GM23338 (cell line): Measurements from ENCODE around the gene KLC3. TPM values are rescaled to one million over a fixed set of nuclear protein-coding genes. Genes with fewer than 3 reads are reported as not detected.

ENCODE experiments used
- ATAC-seq: fragments of 200-7000 bp; cut with Tn5 transposase; 3 replicates; pipeline ENCODE4 v1.9.1; 2020
- DNase-seq: peaks from one replicate; pipeline ENCODE4 v3.0.0-alpha.2; 2015; ENCODE audit warnings: low spot score
- H2AFZ ChIP-seq: fragments of 200-600 bp; sonication (generic); 2 replicates; pipeline ENCODE4 v1.8.0; 2016; ENCODE audit warnings: antibody characterized with exemption, mild to moderate bottlenecking, moderate library complexity
- H3F3A ChIP-seq: fragments of 200-600 bp; sonication (generic); replicated peaks from 2 replicates; pipeline ENCODE4 v1.8.0; 2017; ENCODE audit warnings: antibody characterized with exemption, mixed run types, low read depth
- H3K27ac ChIP-seq: fragments of 200-600 bp; sonication (generic); 2 replicates; pipeline ENCODE4 v1.6.1; 2016; ENCODE audit warnings: low read depth
- H3K27me3 ChIP-seq: fragments of 200-600 bp; sonication (generic); 2 replicates; pipeline ENCODE4 v1.8.0; 2016; ENCODE audit warnings: mild to moderate bottlenecking, mixed run types, moderate library complexity; ENCODE audit not compliant: insufficient read depth
- H3K36me3 ChIP-seq: fragments of 200-600 bp; sonication (generic); 2 replicates; pipeline ENCODE4 v1.8.0; 2016; ENCODE audit warnings: mild to moderate bottlenecking; ENCODE audit not compliant: insufficient read depth
- H3K4me1 ChIP-seq: fragments of 200-600 bp; sonication (generic); 2 replicates; pipeline ENCODE4 v1.8.0; 2016; ENCODE audit warnings: mild to moderate bottlenecking, moderate library complexity; ENCODE audit not compliant: insufficient read depth
- H3K4me2 ChIP-seq: fragments of 200-600 bp; sonication (generic); 2 replicates; pipeline ENCODE4 v1.7.1; 2017; ENCODE audit warnings: mixed run types
- H3K4me3 ChIP-seq: fragments of 200-600 bp; sonication (generic); 2 replicates; pipeline ENCODE4 v1.6.1; 2016; ENCODE audit warnings: mixed run types
- H3K79me2 ChIP-seq: fragments of 200-600 bp; sonication (generic); replicated peaks from 2 replicates; pipeline ENCODE4 v1.8.0; 2017; ENCODE audit warnings: mild to moderate bottlenecking; ENCODE audit not compliant: insufficient read depth
- H3K9me2 ChIP-seq: fragments of 200-600 bp; sonication (generic); 2 replicates; pipeline ENCODE4 v1.8.0; 2017; ENCODE audit not compliant: insufficient read depth
- H4K20me1 ChIP-seq: fragments of 200-600 bp; sonication (generic); replicated peaks from 2 replicates; pipeline ENCODE4 v1.8.0; 2017; ENCODE audit warnings: mild to moderate bottlenecking; ENCODE audit not compliant: insufficient read depth
- H3K27ac Mint-ChIP-seq: 2 replicates; pipeline ENCODE4 v1.8.0; 2020; ENCODE audit warnings: inconsistent platforms, mild to moderate bottlenecking, moderate library complexity, mixed read lengths
- H3K27me3 Mint-ChIP-seq: 3 replicates; pipeline ENCODE4 v1.8.0; 2022; ENCODE audit warnings: low read depth, mild to moderate bottlenecking, moderate library complexity, mixed read lengths, inconsistent platforms; ENCODE audit not compliant: insufficient read depth, poor library complexity
- H3K36me3 Mint-ChIP-seq: 3 replicates; pipeline ENCODE4 v1.8.0; 2021; ENCODE audit warnings: low read depth, mild to moderate bottlenecking, inconsistent platforms, moderate library complexity, mixed read lengths
- H3K4me1 Mint-ChIP-seq: 3 replicates; pipeline ENCODE4 v1.8.0; 2020; ENCODE audit warnings: mild to moderate bottlenecking, inconsistent platforms, mixed read lengths
- H3K4me3 Mint-ChIP-seq: 3 replicates; pipeline ENCODE4 v1.8.0; 2021; ENCODE audit warnings: moderate library complexity, mild to moderate bottlenecking, inconsistent platforms, mixed read lengths
- H3K9me3 Mint-ChIP-seq: 3 replicates; pipeline ENCODE4 v1.8.0; 2020; ENCODE audit warnings: moderate library complexity, mild to moderate bottlenecking, inconsistent platforms, mixed read lengths
- CREB1 ChIP-seq: fragments of 250-450 bp; sonication (Bioruptor Pico); IDR thresholded peaks from 2 replicates; pipeline ENCODE4 v1.5.0; 2020; ENCODE audit warnings: low read depth, mild to moderate bottlenecking, moderate library complexity
- CTCF ChIP-seq, 2 experiments: fragments of 200-600 bp in 1 of 2; sonication (generic) in 1 of 2; conservative IDR thresholded peaks; 2 replicates each; pipeline versions ENCODE4 v1.5.1 to v1.6.1; 2016 to 2017; ENCODE audit warnings: antibody characterized with exemption in 2 of 2, low read depth in 2 of 2, mild to moderate bottlenecking in 2 of 2, moderate library complexity in 1 of 2
- ETS1 ChIP-seq: IDR thresholded peaks from 2 replicates; pipeline ENCODE4 v1.6.1; 2016; ENCODE audit warnings: antibody characterized with exemption
- EZH2 ChIP-seq: fragments of 200-600 bp; sonication (generic); IDR thresholded peaks from one replicate; pipeline ENCODE4 v1.8.0; 2017; ENCODE audit warnings: antibody characterized with exemption, mild to moderate bottlenecking, low read depth; ENCODE audit not compliant: unreplicated experiment
- EZH2phosphoT487 ChIP-seq: fragments of 200-600 bp; sonication (generic); IDR thresholded peaks from one replicate; pipeline ENCODE4 v1.8.1; 2018; ENCODE audit warnings: antibody characterized with exemption; ENCODE audit not compliant: unreplicated experiment
- JUNB ChIP-seq: IDR thresholded peaks from one replicate; pipeline ENCODE4 v1.6.1; 2016; ENCODE audit warnings: antibody characterized with exemption; ENCODE audit not compliant: unreplicated experiment
- NANOG ChIP-seq: IDR thresholded peaks from 2 replicates; pipeline ENCODE4 v1.6.1; 2016; ENCODE audit warnings: antibody characterized with exemption, borderline replicate concordance
- POLR2AphosphoS5 ChIP-seq: IDR thresholded peaks from 2 replicates; pipeline ENCODE4 v1.6.1; 2016; ENCODE audit warnings: antibody characterized with exemption, low read depth
- REST ChIP-seq: IDR thresholded peaks from one replicate; pipeline ENCODE4 v1.6.1; 2018; ENCODE audit warnings: antibody characterized with exemption; ENCODE audit not compliant: unreplicated experiment
- STAT1 ChIP-seq: IDR thresholded peaks from one replicate; pipeline ENCODE4 v1.6.1; 2016; ENCODE audit warnings: antibody characterized with exemption; ENCODE audit not compliant: unreplicated experiment
- ZNF114 ChIP-seq: fragments of 250-450 bp; sonication (Bioruptor Pico); IDR thresholded peaks from 2 replicates; pipeline ENCODE4 v1.5.0; 2020; ENCODE audit warnings: mild to moderate bottlenecking, moderate library complexity
- ZNF331 ChIP-seq: fragments of 250-450 bp; sonication (Bioruptor Pico); IDR thresholded peaks from 2 replicates; pipeline ENCODE4 v1.5.0; 2020; ENCODE audit warnings: low read depth, mild to moderate bottlenecking, moderate library complexity
- ZNF462 ChIP-seq: fragments of 250-450 bp; sonication (Bioruptor Pico); IDR thresholded peaks from 2 replicates; pipeline ENCODE4 v1.5.0; 2020; ENCODE audit warnings: mild to moderate bottlenecking, moderate library complexity
- polyA plus RNA-seq: library from polyadenylated mRNA; unstranded; fragments of >200 nt; fragmentation: Nextera tagmentation; extraction: Ambion mirVana; gene quantifications from 2 replicates; pipeline ENCODE4 v1.2.1, GENCODE V29; 2016
- total RNA-seq: library from RNA; depleted of rRNA; stranded (reverse); fragments of >200 nt; shearing (Covaris generic); gene quantifications from 2 replicates; pipeline ENCODE4 v1.2.3, GENCODE V29; 2014

Gene KLC3
- total and polyA plus RNA-seq, 2 experiments from 2014 or later, result 3.1 to 6.4 TPM

GRCh38 chr19:45324349-45324907 is 16.1 kb upstream of the KLC3 start:
- Histone ChIP-seq H3K27ac (no peak overlapping the region), H3K36me3 (no peaks in the 10 kb centered on the region), H3K4me3 (peak overlapping the region; percentile 59), H3K27me3 (peaks cover 25% of the 10 kb centered on the region), H3K4me1 (peaks cover 18% of the 10 kb centered on the region), H3K79me2 (no peaks in the 10 kb centered on the region), H4K20me1 (no peaks in the 10 kb centered on the region), H3K9me2 (no peaks in the 10 kb centered on the region), H3K4me2 (peak overlapping the region; percentile 85), H3F3A (peaks cover 21% of the 10 kb centered on the region; the same call in 1 of the 2 replicates), H2AFZ (peak overlapping the region; percentile 93)
- TF ChIP-seq STAT1 (no peak), EZH2 (no peak), CREB1 (no peak), ZNF462 (CRISPR knock-in tag) (no peak), CTCF (conservative IDR thresholded peaks at IDR 0.05; ENCODE audit: low read depth in 2 of 2) (no peak), ZNF114 (CRISPR knock-in tag) (no peak), EZH2phosphoT487 (no peak), NANOG (no peak), REST (no peak), ETS1 (no peak), POLR2AphosphoS5 (no peak), ZNF331 (CRISPR knock-in tag) (no peak), JUNB (no peak)
- no peak for DNase-seq
- H3K9me3 Mint-ChIP-seq, result no peaks in the 10 kb centered on the region; the same call in 2 of the 3 replicates
- H3K4me3 Mint-ChIP-seq, result peak overlapping the region; percentile 60
- no peak overlapping the region for H3K27ac Mint-ChIP-seq
- no peaks in the 10 kb centered on the region for H3K36me3 Mint-ChIP-seq
- H3K27me3 Mint-ChIP-seq, result peaks cover 33% of the 10 kb centered on the region
- H3K4me1 Mint-ChIP-seq, result peaks cover 18% of the 10 kb centered on the region
- peak; percentile 3; the same call in 2 of the 3 replicates for ATAC-seq
